Measurements from ENCODE around the gene PARVG.

Gene PARVG

DNA sequence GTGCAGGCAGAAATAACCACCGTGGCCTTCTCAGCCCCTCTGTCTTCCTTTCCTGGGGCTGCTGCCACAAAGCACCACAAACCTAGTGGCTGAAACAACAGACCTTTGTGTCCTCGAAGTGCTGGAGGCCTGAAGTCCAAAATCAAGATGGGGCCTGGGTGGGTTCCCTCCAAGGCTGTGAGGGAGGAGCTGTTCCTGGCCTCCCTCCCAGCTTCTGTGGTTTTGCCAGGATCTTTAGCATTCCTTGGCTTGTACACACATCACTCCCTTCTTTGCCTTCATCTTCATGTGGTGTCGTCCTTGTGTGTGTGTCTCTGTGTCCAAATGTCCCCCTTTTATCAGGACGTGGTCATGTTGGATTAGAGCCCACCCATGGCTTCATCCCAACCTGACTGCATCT is 29.0 kb upstream of the PARVG start:
- H3K9me3 ChIP-seq (ENCODE audit: control insufficient read depth, insufficient read depth, low read depth, low read length), result no peaks in the 10 kb centered on the region
- ChIA-PET CTCF (interaction anchor here (0.6 kb wide), 1 partner anchor 66 kb away, joined by 3 read pairs; no protein-coding TSS in a partner anchor), POLR2A (no interaction called here)
- no peak overlapping the region for H3K4me3 ChIP-seq (ENCODE audit: low read depth, low read length)
- H3K4me1 ChIP-seq (ENCODE audit: control insufficient read depth, insufficient read depth, low read length), result no peaks in the 10 kb centered on the region
- no peak for TF ChIP-seq OVOL3 (tag by site-specific recombination; IDR thresholded peaks at IDR 0.05)
- no peak for TF ChIP-seq ZNF76 (tag by site-specific recombination; IDR thresholded peaks at IDR 0.05; ENCODE audit: borderline replicate concordance, low read depth)
- TF ChIP-seq ZNF433 (tag by site-specific recombination; IDR thresholded peaks at IDR 0.05; ENCODE audit: low read depth), result no peak
- TF ChIP-seq ZXDB (tag by site-specific recombination; IDR thresholded peaks at IDR 0.05), result no peak
- TF ChIP-seq, protein P1, sequence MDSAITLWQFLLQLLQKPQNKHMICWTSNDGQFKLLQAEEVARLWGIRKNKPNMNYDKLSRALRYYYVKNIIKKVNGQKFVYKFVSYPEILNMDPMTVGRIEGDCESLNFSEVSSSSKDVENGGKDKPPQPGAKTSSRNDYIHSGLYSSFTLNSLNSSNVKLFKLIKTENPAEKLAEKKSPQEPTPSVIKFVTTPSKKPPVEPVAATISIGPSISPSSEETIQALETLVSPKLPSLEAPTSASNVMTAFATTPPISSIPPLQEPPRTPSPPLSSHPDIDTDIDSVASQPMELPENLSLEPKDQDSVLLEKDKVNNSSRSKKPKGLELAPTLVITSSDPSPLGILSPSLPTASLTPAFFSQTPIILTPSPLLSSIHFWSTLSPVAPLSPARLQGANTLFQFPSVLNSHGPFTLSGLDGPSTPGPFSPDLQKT (IDR thresholded peaks at IDR 0.05; ENCODE audit: borderline replicate concordance, low read depth, low read length), result no peak
- no peak for TF ChIP-seq ZNF121 (tag by site-specific recombination; IDR thresholded peaks at IDR 0.05)
- TF ChIP-seq, protein P2, sequence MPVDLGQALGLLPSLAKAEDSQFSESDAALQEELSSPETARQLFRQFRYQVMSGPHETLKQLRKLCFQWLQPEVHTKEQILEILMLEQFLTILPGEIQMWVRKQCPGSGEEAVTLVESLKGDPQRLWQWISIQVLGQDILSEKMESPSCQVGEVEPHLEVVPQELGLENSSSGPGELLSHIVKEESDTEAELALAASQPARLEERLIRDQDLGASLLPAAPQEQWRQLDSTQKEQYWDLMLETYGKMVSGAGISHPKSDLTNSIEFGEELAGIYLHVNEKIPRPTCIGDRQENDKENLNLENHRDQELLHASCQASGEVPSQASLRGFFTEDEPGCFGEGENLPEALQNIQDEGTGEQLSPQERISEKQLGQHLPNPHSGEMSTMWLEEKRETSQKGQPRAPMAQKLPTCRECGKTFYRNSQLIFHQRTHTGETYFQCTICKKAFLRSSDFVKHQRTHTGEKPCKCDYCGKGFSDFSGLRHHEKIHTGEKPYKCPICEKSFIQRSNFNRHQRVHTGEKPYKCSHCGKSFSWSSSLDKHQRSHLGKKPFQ (tag by site-specific recombination; IDR thresholded peaks at IDR 0.05), result no peak
- TF ChIP-seq ZNF214 (tag by site-specific recombination; IDR thresholded peaks at IDR 0.05; ENCODE audit: borderline replicate concordance), result no peak
- TF ChIP-seq ZNF324 (tag by site-specific recombination; IDR thresholded peaks at IDR 0.05), result no peak
- H3K36me3 ChIP-seq (ENCODE audit: control insufficient read depth in 2 of 2, insufficient read depth in 1 of 2, low read length in 2 of 2), result no peaks in the 10 kb centered on the region
- no peak overlapping the region for H3K27ac ChIP-seq (ENCODE audit: extremely low read depth, low read depth, low read length)

DNA sequence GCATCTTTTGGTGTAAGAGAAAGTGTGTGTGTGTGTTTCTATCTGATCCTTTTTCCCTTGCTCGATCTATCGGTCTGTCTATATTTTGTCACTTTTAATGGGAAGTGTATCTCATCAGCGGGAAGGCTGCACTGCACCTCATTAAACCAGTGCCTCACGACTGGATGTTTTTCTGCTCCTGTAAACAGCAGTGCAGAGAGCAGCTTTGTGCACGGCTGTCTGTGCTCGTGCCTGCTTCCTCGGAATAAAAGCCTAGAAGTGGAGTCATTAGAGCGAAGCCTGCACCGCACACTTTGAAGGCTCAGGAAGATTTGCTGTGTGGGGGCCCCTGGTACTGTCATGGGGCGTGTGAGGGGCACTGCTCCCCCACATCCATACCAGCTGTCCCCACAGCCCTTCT is 27.0 kb upstream of the PARVG start:
- TF ChIP-seq ZNF626 (tag by site-specific recombination; IDR thresholded peaks at IDR 0.05), result no peak
- TF ChIP-seq ZSCAN30 (tag by site-specific recombination; IDR thresholded peaks at IDR 0.05), result no peak
- TF ChIP-seq ZNF132 (tag by site-specific recombination; IDR thresholded peaks at IDR 0.05; ENCODE audit: borderline replicate concordance), result no peak
- TF ChIP-seq ZNF600 (tag by site-specific recombination; IDR thresholded peaks at IDR 0.05), result no peak
- no peak for TF ChIP-seq ZNF548 (tag by site-specific recombination; IDR thresholded peaks at IDR 0.05)
- TF ChIP-seq ZSCAN23 (tag by site-specific recombination; IDR thresholded peaks at IDR 0.05), result no peak
- TF ChIP-seq ZNF792 (tag by site-specific recombination; IDR thresholded peaks at IDR 0.05), result no peak
- no peak for TF ChIP-seq ZNF830 (tag by site-specific recombination; IDR thresholded peaks at IDR 0.05; ENCODE audit: low read depth)
- TF ChIP-seq, protein P3, sequence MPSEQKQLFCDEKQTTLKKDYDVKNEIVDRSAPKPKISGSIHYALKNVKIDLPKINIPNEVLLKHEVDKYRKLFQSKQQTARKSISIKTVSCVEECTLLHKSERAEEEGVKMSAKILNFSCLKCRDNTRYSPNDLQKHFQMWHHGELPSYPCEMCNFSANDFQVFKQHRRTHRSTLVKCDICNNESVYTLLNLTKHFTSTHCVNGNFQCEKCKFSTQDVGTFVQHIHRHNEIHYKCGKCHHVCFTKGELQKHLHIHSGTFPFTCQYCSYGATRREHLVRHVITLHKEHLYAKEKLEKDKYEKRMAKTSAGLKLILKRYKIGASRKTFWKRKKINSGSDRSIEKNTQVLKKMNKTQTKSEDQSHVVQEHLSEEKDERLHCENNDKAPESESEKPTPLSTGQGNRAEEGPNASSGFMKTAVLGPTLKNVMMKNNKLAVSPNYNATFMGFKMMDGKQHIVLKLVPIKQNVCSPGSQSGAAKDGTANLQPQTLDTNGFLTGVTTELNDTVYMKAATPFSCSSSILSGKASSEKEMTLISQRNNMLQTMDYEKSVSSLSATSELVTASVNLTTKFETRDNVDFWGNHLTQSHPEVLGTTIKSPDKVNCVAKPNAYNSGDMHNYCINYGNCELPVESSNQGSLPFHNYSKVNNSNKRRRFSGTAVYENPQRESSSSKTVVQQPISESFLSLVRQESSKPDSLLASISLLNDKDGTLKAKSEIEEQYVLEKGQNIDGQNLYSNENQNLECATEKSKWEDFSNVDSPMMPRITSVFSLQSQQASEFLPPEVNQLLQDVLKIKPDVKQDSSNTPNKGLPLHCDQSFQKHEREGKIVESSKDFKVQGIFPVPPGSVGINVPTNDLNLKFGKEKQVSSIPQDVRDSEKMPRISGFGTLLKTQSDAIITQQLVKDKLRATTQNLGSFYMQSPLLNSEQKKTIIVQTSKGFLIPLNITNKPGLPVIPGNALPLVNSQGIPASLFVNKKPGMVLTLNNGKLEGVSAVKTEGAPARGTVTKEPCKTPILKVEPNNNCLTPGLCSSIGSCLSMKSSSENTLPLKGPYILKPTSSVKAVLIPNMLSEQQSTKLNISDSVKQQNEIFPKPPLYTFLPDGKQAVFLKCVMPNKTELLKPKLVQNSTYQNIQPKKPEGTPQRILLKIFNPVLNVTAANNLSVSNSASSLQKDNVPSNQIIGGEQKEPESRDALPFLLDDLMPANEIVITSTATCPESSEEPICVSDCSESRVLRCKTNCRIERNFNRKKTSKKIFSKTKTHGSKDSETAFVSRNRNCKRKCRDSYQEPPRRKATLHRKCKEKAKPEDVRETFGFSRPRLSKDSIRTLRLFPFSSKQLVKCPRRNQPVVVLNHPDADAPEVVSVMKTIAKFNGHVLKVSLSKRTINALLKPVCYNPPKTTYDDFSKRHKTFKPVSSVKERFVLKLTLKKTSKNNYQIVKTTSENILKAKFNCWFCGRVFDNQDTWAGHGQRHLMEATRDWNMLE (tag by site-specific recombination; conservative IDR thresholded peaks at IDR 0.05; ENCODE audit: low read depth), result no peak
- POLR2A ChIA-PET, result no interaction called here

More for the DNA sequence above, 27.0 kb upstream of the PARVG start:
- H3K9me3 ChIP-seq (ENCODE audit: control insufficient read depth, insufficient read depth, low read depth, low read length), result no peaks in the 10 kb centered on the region
- CTCF ChIA-PET, result no interaction called here
- H3K36me3 ChIP-seq (ENCODE audit: control insufficient read depth in 2 of 2, insufficient read depth in 1 of 2, low read length in 2 of 2), result peaks cover 0 to 3% of the 10 kb centered on the region in 2 experiments; a peak in 1 of 3 replicates
- H3K4me1 ChIP-seq (ENCODE audit: control insufficient read depth, insufficient read depth, low read length), result no peaks in the 10 kb centered on the region
- no peak overlapping the region for H3K4me3 ChIP-seq (ENCODE audit: low read depth, low read length)
- H3K27ac ChIP-seq (ENCODE audit: extremely low read depth, low read depth, low read length), result no peak overlapping the region
